HG03342 (cell line): Measurements from ENCODE around the gene SLC12A7.

ENCODE experiments used
- ATAC-seq: cut with Tn5 transposase; IDR thresholded peaks from one replicate; pipeline ENCODE4 v1.9.1; 2021; ENCODE audit warnings: mild to moderate bottlenecking, moderate library complexity; ENCODE audit not compliant: unreplicated experiment

SLC12A7 gene

DNA sequence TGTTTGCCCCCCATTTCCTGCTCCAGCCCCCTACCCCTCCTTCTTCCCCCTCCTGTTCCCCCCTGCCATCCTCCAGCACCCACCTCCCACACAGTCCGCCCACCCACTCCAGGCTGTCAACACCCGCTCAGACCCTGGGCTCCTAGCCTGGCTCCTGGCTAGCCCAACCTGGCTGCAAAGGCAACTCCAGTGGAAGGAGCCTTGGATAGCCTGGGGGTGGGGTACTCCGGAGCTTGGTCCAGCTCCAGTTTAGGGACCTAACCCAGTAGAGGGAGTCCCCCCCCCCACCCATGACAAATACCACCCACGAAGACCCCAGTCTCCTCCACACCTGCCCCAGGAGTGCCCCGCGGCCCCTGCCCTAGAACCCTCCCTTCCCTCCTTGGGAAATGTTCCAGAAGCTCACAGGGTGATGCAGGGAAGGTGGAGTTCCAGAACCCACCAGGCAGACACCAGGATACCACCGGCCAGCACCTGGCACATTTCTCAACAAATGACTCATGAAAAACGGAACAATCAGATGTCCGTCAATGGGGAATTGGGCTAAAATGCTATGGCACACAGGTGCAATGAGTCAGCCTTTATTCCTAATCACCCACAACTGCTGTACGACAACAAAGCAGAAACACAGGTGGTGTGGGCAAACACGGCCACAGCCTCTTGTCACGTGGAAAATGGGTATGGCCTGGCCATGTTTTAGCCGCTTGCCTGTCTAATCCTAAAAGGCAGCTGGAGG is 901 bp upstream of the SLC12A7 start:
- ATAC-seq = no peak

DNA sequence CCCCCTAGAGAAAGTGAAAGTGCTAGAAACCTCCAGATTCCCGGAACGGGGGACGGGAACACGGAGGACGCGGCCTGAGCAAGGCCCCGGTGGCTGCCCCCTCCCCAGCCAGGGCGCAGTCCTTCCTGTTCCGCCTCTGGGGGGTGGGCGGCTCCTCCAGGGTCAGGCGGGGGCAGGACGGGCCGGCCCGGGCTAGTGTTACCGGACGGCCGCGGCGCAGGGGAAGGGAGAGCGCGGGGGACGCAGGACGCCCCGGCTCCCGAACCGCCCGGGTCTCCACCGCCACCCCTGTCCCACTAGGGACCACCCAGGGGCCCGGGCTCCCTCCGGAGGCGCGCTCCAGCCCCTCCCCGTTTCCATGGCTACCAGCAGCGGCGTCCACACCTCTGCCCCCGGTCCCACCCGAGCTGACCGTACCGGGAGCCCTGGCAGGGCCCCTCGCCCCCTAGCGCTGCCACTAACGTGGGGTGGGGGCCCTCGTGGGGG is 579 bp downstream of the SLC12A7 start:
- ATAC-seq = peak; percentile 13

DNA sequence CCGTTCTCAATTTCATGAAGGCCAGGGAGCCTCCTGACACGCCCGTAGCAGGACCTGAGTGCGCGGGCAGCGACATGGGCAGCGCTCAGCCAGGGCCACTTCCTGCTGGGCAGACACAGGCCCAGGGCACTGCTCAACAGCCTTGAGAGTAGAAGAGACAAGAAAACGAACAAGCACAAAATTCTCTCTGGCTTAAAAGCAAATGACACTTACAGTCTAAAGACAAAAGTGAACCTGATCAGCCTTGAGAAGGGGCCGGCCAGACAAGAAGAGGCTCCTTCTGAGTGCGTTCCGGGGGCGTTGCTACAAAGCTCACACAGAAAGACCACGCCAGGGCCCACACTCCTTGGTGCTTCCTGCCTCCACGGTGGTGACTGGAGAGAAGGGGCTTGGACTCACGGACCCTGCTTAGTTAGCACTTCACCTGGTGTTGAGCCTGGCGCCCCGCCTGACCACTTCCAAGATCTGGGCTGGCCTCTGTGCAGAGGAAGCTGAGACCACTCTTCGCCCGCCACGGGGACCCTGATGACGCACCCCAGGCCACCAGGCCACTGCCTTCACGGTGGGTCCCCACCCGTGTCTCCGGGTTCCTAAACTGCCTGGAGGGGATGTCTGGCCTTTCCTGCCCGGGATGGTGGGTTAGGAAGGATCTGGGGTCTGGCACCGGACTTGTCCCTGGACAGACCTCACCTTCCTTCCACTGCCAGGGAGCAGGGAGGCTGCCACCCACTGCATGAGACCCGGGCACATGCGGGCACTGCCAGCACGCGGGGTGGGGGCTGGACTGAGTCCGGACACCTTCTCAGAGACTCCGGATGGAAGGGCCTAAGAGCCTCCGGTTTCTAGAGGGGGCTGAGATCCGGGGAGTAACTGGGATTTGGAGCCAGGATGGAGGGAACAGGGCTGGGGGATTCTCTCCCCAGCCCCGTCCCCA is 1.3 kb downstream of the SLC12A7 start:
- ATAC-seq = no peak

DNA sequence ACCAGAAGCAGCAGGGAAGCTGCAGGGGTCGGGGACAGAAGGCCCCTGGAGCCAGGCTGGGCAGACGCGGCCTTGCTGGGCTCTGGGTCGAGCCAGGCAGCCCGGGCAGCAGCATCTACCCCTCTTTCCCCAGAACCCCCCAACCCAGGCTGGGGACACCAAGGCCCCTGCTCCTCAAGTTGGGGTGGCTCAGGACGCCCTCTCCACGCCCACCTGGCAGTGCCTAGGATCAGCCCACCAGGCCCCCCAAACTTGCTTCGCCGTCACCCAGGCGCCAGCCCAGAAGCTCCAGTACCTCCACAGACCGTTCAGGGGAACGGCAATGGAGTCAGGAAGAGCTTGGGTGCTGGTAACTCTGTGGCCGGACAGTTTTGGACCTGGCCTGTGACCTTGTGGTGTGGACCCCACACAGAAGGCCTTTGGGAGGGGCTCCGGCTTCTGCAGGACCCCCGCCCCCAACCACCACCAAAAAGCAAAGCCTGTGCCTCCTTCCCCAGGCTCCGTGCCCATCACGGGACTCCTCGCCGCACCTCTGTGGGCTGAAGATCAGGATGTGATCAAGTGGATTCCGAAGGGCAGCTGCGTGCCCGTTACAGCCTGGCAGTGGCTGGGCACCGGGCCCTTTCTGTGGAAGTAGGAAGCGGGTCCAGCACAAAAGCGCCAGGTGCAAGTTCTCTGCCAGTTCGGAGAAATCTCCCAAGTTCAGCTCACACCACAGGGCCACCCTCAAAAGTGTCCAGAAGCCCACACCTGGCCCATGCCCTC is 2.1 kb downstream of the SLC12A7 start:
- no peak for ATAC-seq

DNA sequence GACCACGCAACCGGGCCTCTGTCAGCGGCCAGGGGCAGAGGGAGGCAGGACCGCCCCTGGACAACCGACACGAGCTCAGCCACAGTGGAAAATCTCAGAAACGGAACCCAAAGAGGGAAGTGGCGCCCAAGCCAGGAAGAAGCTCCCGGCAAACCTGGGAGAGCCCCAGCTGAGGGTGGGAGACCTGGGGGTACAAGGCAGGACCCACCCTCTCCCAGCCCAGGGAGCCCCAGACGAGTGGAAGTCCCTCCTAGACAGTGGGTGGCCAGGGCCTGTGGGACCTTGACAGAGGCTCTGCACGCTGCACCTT is 3.0 kb downstream of the SLC12A7 start:
- no peak for ATAC-seq

DNA sequence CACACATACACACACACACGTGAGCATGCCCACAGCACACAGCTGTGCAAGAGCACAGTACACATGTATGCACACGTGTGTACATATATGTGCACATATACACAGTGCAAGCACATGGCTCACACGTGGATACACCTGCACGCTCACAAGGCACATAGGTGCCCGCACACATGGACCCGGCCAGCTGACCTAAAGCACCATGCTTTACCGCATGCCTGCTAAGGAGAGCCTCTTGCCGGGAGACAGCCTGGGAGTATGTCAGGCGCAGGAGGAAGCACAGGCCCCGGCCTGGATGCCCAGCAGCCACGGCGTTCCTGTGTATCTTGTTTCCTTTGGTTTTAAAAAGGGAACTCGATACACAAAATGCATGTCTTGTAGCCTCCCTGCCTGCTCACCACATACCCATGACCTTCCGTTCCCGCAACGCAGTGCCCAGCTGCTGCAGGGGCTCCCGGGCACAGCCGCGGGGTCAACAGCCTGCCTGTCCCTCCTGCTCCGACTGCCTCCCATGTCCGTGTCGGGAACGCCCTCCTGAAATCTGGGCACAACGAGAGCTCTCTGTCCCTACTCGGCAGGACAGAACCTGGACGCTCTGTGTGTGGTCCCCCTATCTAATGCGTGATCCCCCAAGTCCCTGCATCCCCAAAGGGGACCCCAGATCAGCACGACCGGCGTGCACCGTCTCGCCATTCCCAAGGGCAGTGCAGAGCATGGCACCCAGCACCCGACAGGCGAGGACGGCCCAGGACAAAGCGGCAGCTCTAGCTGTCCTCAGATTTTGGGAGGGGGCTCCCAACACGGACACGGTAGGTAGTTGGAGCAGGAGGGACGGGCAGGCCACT is 3.6 kb downstream of the SLC12A7 start:
- no peak for ATAC-seq

DNA sequence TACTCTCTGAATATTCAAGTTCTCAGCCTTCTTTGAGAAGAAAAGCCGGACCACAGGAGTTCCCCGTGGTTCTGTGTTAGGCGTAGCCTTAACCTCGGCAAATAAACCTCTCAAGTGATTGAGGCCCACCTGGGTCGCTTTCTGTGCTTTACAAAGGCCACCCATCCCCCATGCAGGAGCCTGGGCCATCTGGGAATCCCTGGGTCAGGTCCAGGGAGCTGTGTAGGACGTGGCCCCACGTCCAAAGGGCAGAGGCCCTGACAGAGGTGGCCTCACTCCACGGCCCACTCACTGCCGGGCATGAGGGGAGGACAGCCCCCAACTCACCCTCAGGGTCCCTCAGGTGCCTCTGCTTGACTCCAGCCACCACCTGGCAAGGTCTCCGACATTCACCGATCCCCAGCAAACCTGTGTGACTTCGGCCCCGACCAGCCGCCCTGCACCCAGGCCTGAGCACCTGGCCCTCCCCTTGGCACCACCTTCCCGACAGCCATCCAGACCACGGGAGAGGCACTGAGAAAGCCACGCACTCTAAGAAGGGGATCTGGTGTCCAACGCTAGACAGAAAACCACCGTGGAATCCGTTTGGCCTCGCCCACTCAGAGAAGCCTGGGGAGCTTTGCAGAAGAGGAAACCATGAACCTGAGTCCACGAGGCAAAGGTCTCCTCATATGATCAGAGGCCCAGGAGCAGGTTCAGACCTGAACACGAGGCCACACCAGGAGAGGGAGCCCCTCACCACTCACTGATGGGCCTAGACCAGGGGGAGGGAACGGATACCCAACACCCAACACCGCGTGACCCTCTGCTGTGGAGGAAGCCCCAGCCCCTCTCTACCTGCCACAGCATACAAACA is 4.5 kb downstream of the SLC12A7 start:
- ATAC-seq = no peak

DNA sequence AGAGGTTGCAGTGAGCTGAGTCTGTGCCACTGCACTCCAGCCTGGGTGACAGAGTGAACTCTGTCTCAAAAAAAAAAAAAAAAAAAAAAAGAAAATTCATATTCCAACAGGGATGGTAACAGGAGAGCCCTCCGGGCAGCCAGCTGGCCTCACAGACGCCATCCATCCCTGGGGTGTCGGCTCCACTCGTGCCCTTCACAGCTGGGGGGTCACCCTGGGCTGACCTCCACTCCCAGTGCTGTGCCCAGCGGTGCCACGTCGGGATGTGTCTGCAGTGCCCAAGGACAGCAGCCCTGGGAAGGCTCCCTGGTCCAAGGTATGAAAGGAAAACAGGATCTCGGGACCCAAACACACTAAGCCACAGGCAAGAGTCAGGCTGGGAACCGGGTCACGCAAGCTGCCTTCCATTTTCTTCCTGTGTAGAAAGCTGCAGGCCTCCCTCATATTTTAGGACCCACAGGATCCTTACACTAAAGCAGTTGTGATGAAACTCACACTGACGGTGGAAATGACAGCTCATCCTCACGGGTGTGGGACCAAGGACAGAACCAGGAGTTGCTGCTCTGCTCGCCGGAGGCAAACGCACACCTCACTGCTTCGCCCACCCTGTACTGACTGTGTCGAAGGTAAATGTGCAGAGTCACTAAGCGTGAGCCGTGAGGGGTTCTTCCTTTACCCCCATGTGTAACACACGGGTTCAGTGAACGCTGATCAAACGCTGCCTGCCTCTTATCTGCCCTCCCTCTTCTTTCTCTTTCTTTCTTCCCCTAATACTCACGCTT is 5.3 kb downstream of the SLC12A7 start:
- no peak for ATAC-seq

DNA sequence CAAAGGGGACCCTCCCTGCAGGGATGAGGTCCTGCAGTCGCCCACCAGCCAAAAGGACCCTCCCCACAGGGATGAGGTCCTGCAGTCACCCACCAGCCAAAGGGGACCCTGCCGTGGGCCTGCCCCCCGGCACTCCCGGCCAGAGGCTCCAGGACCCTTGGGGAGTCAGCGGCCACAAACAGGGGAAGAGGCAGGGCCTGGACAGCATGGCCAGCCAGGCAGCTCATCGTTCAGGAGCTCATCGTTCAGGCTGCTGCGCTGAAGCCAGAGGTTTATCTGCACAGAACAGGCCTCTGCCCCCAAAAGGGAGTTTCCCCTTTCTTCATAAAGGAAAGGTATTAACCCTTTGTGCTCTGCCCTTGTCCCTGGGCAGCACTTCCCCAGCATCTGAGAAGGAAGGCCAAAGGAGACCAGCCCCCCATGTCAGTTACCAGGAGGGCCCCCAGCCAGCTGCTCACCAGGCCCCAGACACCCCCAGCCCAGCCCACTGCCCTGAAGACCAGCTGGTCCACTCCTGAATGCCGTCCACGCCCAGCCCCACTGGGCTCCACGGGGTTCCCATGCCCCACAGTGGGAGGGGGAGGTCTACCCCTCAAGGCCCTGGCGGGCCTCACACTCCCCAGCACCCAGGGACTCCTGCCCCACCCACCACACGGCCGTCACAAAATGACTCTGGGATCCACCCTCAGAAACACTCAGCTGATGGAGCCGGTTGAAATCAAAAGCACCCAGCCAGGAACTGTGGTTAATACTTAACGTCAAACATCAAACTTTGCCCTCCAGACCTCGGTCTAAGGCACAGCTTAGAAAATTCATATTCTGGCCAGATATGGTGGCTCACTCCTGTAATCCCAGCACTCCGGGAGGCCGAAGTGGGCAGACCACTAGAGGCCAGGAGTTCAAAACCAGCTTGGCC is 6.3 kb downstream of the SLC12A7 start:
- no peak for ATAC-seq

DNA sequence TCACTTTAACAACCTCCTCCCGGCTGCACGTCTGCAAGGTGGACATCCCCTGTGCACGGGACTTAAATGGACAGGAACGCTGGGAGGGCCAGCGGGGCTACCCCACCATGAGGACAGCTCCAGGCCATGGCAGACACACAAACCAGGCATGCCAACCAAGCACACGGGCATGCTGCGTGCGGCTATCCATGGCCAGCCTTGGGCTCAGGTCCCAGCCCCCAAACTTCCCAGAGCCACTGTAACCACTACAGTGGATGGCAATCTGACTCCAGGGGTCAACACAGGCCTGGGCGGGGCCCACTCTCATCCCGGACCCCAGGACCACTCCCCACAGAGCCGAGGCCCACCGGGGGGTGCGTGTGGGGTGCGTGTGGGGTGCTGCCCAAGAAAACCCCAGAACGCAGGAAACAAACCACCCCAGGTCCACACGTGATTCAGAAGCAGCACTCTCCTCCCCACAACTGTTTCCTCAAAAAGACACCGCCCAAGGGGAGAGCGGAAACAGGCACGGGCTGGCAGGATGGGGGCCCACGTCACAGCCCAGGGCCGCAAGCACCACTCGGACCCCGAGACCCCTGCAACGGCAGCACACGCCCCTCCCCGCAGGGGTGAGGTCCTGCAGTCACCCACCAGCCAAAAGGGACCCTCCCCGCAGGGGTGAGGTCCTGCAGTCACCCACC is 7.4 kb downstream of the SLC12A7 start:
- no peak for ATAC-seq

DNA sequence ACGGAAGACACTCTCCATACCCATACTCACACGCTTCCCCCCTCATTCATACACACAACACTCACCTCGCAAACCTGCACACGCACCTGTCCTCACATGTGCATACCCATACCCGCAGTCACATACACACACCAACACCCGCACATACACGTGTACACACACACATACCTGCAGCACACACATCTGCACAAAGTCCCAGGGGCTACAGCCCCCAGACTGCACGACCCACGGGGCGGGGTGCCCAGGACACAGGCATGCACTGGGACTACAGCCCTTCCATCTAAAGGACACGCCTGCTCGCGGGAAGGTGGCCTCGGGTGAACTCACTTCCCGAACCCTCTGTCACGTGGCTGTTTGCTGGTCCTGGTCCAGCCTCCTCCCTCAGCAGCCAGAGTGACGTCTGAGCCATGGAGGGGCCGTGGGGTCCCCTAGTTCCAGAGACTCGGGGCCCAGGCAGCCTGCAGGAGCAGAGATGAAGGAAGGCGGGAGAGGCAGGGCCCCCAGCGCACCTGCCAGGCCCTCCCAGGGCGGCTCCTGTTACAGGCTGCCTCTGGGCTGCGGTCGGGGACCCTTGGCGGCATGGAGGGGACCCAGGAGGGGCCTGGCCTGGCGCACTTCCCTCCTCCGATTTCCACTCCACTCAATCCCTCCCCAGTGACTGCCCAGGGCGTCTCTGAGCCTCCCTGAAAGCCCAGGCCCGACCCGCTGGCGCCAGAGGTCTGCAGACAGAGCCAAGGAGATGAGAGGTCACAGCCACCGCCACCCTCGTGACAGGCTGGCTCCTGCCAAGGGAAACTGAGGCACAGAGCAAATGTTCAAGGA is 8.1 kb downstream of the SLC12A7 start:
- ATAC-seq = no peak

DNA sequence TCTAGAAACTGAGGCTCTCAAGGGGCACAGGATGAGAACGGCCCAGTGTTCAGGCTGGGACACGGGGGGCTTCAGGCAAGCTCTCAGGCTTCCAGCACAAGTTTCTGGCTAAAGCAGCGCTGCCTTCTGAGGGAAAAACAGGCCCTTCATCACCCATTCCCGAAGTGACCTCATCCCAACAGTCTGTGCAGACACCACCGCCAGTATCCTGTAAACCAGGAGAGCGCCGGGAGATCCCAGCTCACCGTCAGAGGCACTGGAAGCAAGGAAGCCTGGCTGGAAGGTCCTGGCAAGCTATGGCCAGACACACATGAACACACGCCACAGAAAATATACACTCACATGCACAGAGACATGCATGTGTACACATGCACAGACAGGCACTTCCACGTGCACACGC is 8.8 kb downstream of the SLC12A7 start:
- ATAC-seq = no peak

DNA sequence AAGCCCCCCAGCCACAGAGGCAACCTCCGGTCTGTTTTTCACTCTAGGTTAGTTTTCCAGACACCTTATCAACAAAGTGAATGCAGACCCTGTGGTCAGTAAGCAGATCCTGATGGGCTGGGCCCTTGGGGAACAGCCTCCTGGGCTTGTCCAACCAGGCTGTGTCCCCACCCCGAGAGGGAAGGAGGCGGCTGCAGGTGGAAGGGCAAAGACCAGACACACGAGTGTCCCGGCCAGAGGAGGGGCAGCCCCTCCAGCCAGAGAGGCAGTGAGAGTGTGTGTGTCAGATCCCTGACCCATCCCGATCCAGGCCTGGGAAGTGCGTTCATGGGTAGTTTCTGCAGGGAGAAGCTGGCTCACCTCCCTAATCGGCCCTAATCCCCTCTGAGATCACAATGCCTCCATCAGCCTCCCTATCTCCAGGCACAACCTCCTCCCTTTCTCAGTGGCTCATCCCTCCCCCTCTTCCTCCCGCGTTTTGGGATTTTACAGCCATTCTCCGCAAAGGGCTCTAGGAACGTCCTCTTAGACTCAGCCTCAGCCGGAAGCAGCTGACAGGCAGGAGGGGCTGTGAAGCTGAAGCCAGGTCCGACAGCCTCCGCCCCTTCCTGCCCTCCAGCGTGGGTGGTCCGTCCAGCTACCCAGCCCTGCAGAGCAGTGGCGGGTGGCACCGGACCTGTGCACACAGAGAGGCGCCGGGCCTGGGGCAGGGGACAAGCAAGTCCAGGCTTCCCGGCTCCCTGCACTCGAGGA is 9.7 kb downstream of the SLC12A7 start:
- ATAC-seq = no peak

DNA sequence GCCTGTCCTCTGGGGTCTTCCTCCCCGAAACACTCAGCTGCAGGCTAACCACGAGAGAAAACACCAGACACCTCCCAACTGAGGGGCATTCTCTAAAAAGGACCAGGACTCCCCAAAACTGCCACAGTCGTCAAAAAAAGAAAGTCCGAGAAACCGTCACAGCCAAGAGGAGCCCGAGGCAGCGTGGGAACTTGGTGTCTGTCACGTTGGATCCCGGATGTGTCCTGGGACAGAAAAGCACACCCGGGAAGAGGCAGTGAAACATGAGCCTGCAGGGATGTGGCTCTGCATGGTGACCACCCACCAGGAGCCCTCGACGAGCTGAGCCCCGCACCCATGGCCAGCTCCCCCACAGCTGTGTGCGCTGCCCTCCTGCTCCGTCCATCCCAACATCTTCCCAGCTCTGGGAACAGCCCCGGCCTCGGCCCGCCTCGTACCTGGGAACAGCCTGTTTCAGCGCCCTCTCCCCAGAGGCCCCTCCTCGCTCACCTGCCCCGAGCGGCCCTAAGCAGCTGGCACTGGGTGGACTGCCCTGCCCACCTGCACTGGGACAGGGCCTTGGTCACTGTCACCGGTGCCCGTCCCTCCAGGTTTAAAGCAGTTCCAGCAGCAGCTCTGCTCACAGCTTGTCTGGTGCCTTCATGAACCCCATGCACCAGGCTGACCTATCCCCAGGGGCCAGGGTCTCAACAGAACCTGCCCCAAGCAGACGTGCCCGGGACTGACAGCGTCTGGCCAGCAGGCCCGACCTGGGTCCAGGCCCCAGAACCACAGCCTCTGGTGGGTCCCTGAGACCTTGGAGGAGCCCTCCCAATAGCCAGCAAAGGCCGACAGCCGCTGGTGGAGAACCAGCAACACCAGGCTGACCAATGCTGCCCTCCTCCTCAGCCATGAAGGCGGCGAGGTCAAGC is 10.9 kb downstream of the SLC12A7 start:
- no peak for ATAC-seq
